GM18502 (cell line): ENCODE data around the gene KIF26A.
"Not testable (repeated sequence)": the region's sequence is repeated elsewhere in the genome, so short reads cannot be mapped to it uniquely, and the experiment has no call there.

Experiments used
- ATAC-seq: cut with Tn5 transposase; IDR thresholded peaks from one replicate; pipeline ENCODE4 v1.9.1; 2021; ENCODE audit warnings: mild to moderate bottlenecking; ENCODE audit not compliant: unreplicated experiment, poor library complexity

Gene KIF26A

GRCh38 chr14:104202259-104203070 lies 64.1 kb downstream of the KIF26A start:
- no peak for ATAC-seq

- no peak for ATAC-seq
These were observed 64.7 kb downstream of the KIF26A start for GRCh38 chr14:104203071-104203425.

GRCh38 chr14:104204660-104205149 lies 66.3 kb downstream of the KIF26A start:
- no peak for ATAC-seq

GRCh38 chr14:104205781-104206180 lies 67.4 kb downstream of the KIF26A start:
- no peak for ATAC-seq

- no peak for ATAC-seq
These were observed 68.0 kb downstream of the KIF26A start for GRCh38 chr14:104206281-104206904.

GRCh38 chr14:104207142-104208014 lies 69.0 kb downstream of the KIF26A start:
- no peak for ATAC-seq

GRCh38 chr14:104208015-104208295 lies 69.6 kb downstream of the KIF26A start:
- ATAC-seq, result not testable (repeated sequence)

- ATAC-seq, result not testable (repeated sequence)
These were observed 69.9 kb downstream of the KIF26A start for GRCh38 chr14:104208331-104208730.

GRCh38 chr14:104209071-104209470 lies 70.7 kb downstream of the KIF26A start:
- not testable (repeated sequence) for ATAC-seq

- ATAC-seq, result no peak
These were observed 71.8 kb downstream of the KIF26A start for GRCh38 chr14:104209985-104210816.

- ATAC-seq, result no peak
These were observed 72.4 kb downstream of the KIF26A start for GRCh38 chr14:104210817-104211195.

- ATAC-seq, result no peak
These were observed 72.8 kb downstream of the KIF26A start for GRCh38 chr14:104211215-104211614.

GRCh38 chr14:104211741-104212140 lies 73.4 kb downstream of the KIF26A start:
- no peak for ATAC-seq

GRCh38 chr14:104212206-104213095 lies 74.1 kb downstream of the KIF26A start:
- no peak for ATAC-seq

- ATAC-seq, result no peak
These were observed 75.1 kb downstream of the KIF26A start for GRCh38 chr14:104213301-104214034.

- no peak for ATAC-seq
These were observed 76.2 kb downstream of the KIF26A start for GRCh38 chr14:104214431-104215218.

GRCh38 chr14:104215706-104216334 lies 77.4 kb downstream of the KIF26A start:
- no peak for ATAC-seq
